Calu3 (cell line): ENCODE measurements around the gene MAPRE3. TPM values are rescaled to one million over a fixed set of nuclear protein-coding genes. Genes with fewer than 3 reads are reported as not detected.

Experiments
- BruUV-seq: library from RNA; stranded (reverse); fragments of 400-500 nt; replicated peaks from 2 replicates; lab custom pipeline; 2021; lab: Mats Ljungman, UMichigan
- CTCF ChIA-PET: fragments of 300-600 bp; sonication (Branson Sonifier 250); formaldehyde crosslinking; loops from one replicate; lab custom pipeline; 2022; ENCODE audit warnings: antibody characterized with exemption; lab: Charles Lee
- DNase-seq: peaks from one replicate; pipeline ENCODE4 v3.0.0; 2022
- H3K27ac Mint-ChIP-seq: one replicate; pipeline ENCODE4 v1.8.0; 2022; ENCODE audit warnings: mixed read lengths; ENCODE audit not compliant: unreplicated experiment
- H3K27me3 Mint-ChIP-seq: one replicate; pipeline ENCODE4 v1.8.0; 2022; ENCODE audit warnings: mixed read lengths; ENCODE audit not compliant: unreplicated experiment
- H3K36me3 Mint-ChIP-seq: one replicate; pipeline ENCODE4 v1.8.0; 2022; ENCODE audit warnings: mild to moderate bottlenecking, moderate library complexity, mixed read lengths; ENCODE audit not compliant: insufficient read depth, unreplicated experiment
- H3K4me1 Mint-ChIP-seq: one replicate; pipeline ENCODE4 v1.8.0; 2022; ENCODE audit warnings: mild to moderate bottlenecking, low read depth, mixed read lengths; ENCODE audit not compliant: unreplicated experiment
- H3K4me3 Mint-ChIP-seq: one replicate; pipeline ENCODE4 v1.8.0; 2022; ENCODE audit warnings: mild to moderate bottlenecking, low read depth, moderate library complexity, mixed read lengths; ENCODE audit not compliant: unreplicated experiment
- H3K9me3 Mint-ChIP-seq: one replicate; pipeline ENCODE4 v1.8.0; 2022; ENCODE audit warnings: low read depth, mixed read lengths; ENCODE audit not compliant: unreplicated experiment
- CTCF ChIP-seq: fragments of 200-600 bp; IDR thresholded peaks from one replicate; pipeline ENCODE4 v1.8.0; 2022; ENCODE audit warnings: antibody characterized with exemption; ENCODE audit not compliant: unreplicated experiment
- intact Hi-C: fragments of 100-400 bp; cut with micrococcal nuclease; formaldehyde crosslinking; loops from one replicate; pipeline ENCODE4 v1.10.0; 2022; ENCODE audit not compliant: unreplicated experiment
- total RNA-seq: library from RNA; stranded (reverse); gene quantifications from 2 replicates; pipeline ENCODE4 v1.2.3, GENCODE V29; 2022

The MAPRE3 gene
- total RNA-seq, 1 experiment from 2014 or later: 11.1 TPM

GRCh38 chr2:26933431-26934334 is 36.8 kb upstream of the MAPRE3 start:
- peaks cover 74% of the 10 kb centered on the region for H3K27me3 Mint-ChIP-seq
- H3K4me3 Mint-ChIP-seq: no peak overlapping the region
- H3K4me1 Mint-ChIP-seq: no peaks in the 10 kb centered on the region
- H3K27ac Mint-ChIP-seq: no peak overlapping the region
- DNase-seq: no peak
- CTCF ChIA-PET: interaction anchor here (1.1 to 1.3 kb wide), 2 partner anchors 21 to 87 kb away, joined by 3 to 4 read pairs; no protein-coding TSS in a partner anchor
- H3K36me3 Mint-ChIP-seq: no peaks in the 10 kb centered on the region
- BruUV-seq: no TSS peak
- no peaks in the 10 kb centered on the region for H3K9me3 Mint-ChIP-seq
- intact Hi-C loops: no loop called here
- no peak for TF ChIP-seq CTCF

GRCh38 chr2:26934335-26934724 is 36.1 kb upstream of the MAPRE3 start:
- H3K27ac Mint-ChIP-seq: no peak overlapping the region
- no peak for DNase-seq
- no peaks in the 10 kb centered on the region for H3K36me3 Mint-ChIP-seq
- intact Hi-C loops: no loop called here
- H3K4me3 Mint-ChIP-seq: no peak overlapping the region
- H3K27me3 Mint-ChIP-seq: peaks cover 77% of the 10 kb centered on the region
- no peaks in the 10 kb centered on the region for H3K9me3 Mint-ChIP-seq
- CTCF ChIA-PET: no interaction called here
- H3K4me1 Mint-ChIP-seq: no peaks in the 10 kb centered on the region
- TF ChIP-seq CTCF: no peak
- no TSS peak for BruUV-seq

- H3K36me3 Mint-ChIP-seq: no peaks in the 10 kb centered on the region
- H3K27ac Mint-ChIP-seq: no peak overlapping the region
- DNase-seq: no peak
- no peaks in the 10 kb centered on the region for H3K9me3 Mint-ChIP-seq
- CTCF ChIA-PET: interaction anchor here (0.6 kb wide), 1 partner anchor 24 kb away, joined by 6 read pairs; no protein-coding TSS in a partner anchor
- H3K4me1 Mint-ChIP-seq: no peaks in the 10 kb centered on the region
- H3K27me3 Mint-ChIP-seq: peaks cover 77% of the 10 kb centered on the region
- H3K4me3 Mint-ChIP-seq: no peak overlapping the region
- TF ChIP-seq CTCF: no peak
- BruUV-seq: no TSS peak
- intact Hi-C loops: no loop called here
Measured at GRCh38 chr2:26934985-26935384, 35.5 kb upstream of the MAPRE3 start.

- no peak for DNase-seq
- Mint-ChIP-seq H3K27ac (no peak overlapping the region), H3K4me3 (no peak overlapping the region), H3K4me1 (no peaks in the 10 kb centered on the region), H3K9me3 (no peaks in the 10 kb centered on the region), H3K27me3 (peaks cover 74% of the 10 kb centered on the region), H3K36me3 (no peaks in the 10 kb centered on the region)
- CTCF ChIA-PET: interaction anchor here (0.7 kb wide), 2 partner anchors 56 to 91 kb away, joined by 3 to 5 read pairs; no protein-coding TSS in a partner anchor
- intact Hi-C loops: no loop called here
- BruUV-seq: no TSS peak
- no peak for TF ChIP-seq CTCF
Measured at GRCh38 chr2:26936855-26937254, 33.6 kb upstream of the MAPRE3 start.
